Transverse colon (tissue), 4 donors: Measurements from ENCODE around the gene WNK2. TPM values are rescaled to one million over a fixed set of nuclear protein-coding genes. Genes with fewer than 3 reads are reported as not detected.

Experiments used
- DNase-seq: peaks from one replicate; pipeline ENCODE4 v3.0.0-alpha.2; 2019
- H3K27ac ChIP-seq, 4 donors: fragments of 200-600 bp; sonication (generic); 2 replicates each; pipeline ENCODE4 v1.5.1; 2016 to 2018; ENCODE audit warnings: inconsistent platforms in 4 of 4
- H3K27me3 ChIP-seq: fragments of 200-600 bp; sonication (generic); 2 replicates; pipeline ENCODE4 v1.5.1; 2017; ENCODE audit warnings: inconsistent platforms
- H3K36me3 ChIP-seq, 4 donors: fragments of 200-600 bp; sonication (generic); 2 replicates each; pipeline ENCODE4 v1.5.1; 2017 to 2019; ENCODE audit warnings: inconsistent platforms in 4 of 4
- H3K4me1 ChIP-seq, 4 donors: fragments of 200-600 bp; sonication (generic); 2 replicates each; pipeline ENCODE4 v1.5.1; 2017 to 2020; ENCODE audit warnings: inconsistent platforms in 4 of 4
- H3K4me3 ChIP-seq, 4 donors: fragments of 200-600 bp; sonication (generic); 1 replicate in 1 of 4; 2 replicates in 3 of 4; pipeline versions ENCODE4 v1.5.1 to v1.6.1; 2017 to 2019; ENCODE audit warnings: inconsistent platforms in 4 of 4
- H3K9me3 ChIP-seq, 2 donors: fragments of 200-600 bp; sonication (generic); 2 replicates each; pipeline ENCODE4 v1.5.1; 2017 to 2019; ENCODE audit warnings: inconsistent platforms in 2 of 2
- CTCF ChIP-seq, 5 experiments: fragments of 200-600 bp in 3 of 5; fragments of 450-650 bp in 2 of 5; sonication (generic) in 3 of 5; IDR thresholded peaks; 1 replicate in 2 of 5; 2 replicates in 3 of 5; pipeline ENCODE4 v1.5.1; 2016 to 2017; ENCODE audit warnings: antibody characterized with exemption in 5 of 5, inconsistent platforms in 3 of 5, mild to moderate bottlenecking in 2 of 5, moderate library complexity in 1 of 5
- EP300 ChIP-seq: sonication (generic); formaldehyde crosslinking; IDR thresholded peaks from one replicate; pipeline ENCODE4 v1.6.1; 2017; ENCODE audit warnings: antibody characterized with exemption, low read depth
- POLR2A ChIP-seq: fragments of 450-650 bp; IDR thresholded peaks from one replicate; pipeline ENCODE4 v1.6.1; 2016; ENCODE audit warnings: antibody characterized with exemption, mild to moderate bottlenecking, moderate library complexity
- POLR2AphosphoS5 ChIP-seq, 3 donors: sonication (generic); formaldehyde crosslinking; IDR thresholded peaks; one replicate each; pipeline ENCODE4 v1.6.1; 2016; ENCODE audit warnings: antibody characterized with exemption in 3 of 3
- WGBS, 2 donors: methylation state at CpG; one replicate each; pipeline ENCODE4 v1.1.5; 2018; ENCODE audit warnings: low coverage in 1 of 2; 5-methylcytosine and 5-hydroxymethylcytosine counted together
- in situ Hi-C, 4 donors: fragments of 200-750 bp; cut with MboI; loops; one replicate each; pipeline versions ENCODE4 v1.15.0 to v1.15.1; 2017; ENCODE audit warnings: low sequenced_read_pairs in 3 of 4, low pct_ligation_motif_present in 1 of 4, low pct_unique_long_range_greater_than_20kb in 1 of 4
- intact Hi-C: fragments of 100-400 bp; cut with DNase I; formaldehyde crosslinking; loops from one replicate; pipeline ENCODE4 v1.15.1; 2023; ENCODE audit warnings: low total_unique reads
- total RNA-seq, 4 donors: library from RNA; depleted of rRNA; stranded (reverse); fragments of >200 nt; gene quantifications; one replicate each; pipeline ENCODE4 v1.1.0, GENCODE V29; 2016

WNK2 gene
- total RNA-seq, 4 donors from 2014 or later: 133 to 618 (median 157) TPM

DNA sequence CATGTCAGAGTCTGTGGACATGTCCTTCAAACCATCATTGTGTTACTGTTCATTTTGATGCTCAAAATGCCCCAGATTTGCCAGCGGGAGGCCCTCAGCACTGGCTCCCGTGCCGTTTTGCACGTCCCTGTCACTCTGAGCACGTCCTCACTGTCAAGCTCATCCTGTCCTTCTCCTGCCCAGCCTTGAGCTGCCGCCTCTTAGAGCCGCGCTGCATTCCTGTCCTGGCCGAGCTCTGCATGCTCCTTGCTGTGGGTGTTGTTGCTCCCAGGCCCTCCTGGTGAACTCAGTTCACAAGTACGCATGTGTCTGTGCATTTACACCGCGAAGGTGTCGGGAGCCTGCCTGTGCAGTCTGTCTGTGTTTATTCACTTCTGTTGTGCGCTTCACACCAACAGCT lies 62.2 kb downstream of the WNK2 start:
- WGBS, 2 donors: 83 to 91% methylated on average over 9 to 14 of the region's 14 CpGs
- H3K27me3 ChIP-seq: no peaks in the 10 kb centered on the region
- peaks cover 0 to 7% (median 0%) of the 10 kb centered on the region in 4 donors for H3K4me1 ChIP-seq
- no peak overlapping the region for H3K27ac ChIP-seq
- no peak for TF ChIP-seq POLR2A
- no peak for TF ChIP-seq POLR2AphosphoS5 (IDR thresholded peaks at IDR 0.05)
- TF ChIP-seq EP300: no peak
- TF ChIP-seq CTCF (IDR thresholded peaks at IDR 0.05): no peak
- intact Hi-C loops (no loop called here), in situ Hi-C loops (no loop called here)
- no peak overlapping the region for H3K4me3 ChIP-seq
- DNase-seq: no peak
- no peaks in the 10 kb centered on the region for H3K9me3 ChIP-seq
- H3K36me3 ChIP-seq: peaks cover 0 to 3% (median 0%) of the 10 kb centered on the region in 4 donors

GRCh38 chr9:93246526-93246925 lies 62.6 kb downstream of the WNK2 start:
- Histone ChIP-seq H3K4me1 (peaks cover 0 to 7% (median 0%) of the 10 kb centered on the region in 4 donors), H3K27ac (no peak overlapping the region), H3K9me3 (no peaks in the 10 kb centered on the region), H3K36me3 (peaks cover 0 to 3% (median 0%) of the 10 kb centered on the region in 4 donors), H3K27me3 (no peaks in the 10 kb centered on the region), H3K4me3 (no peak overlapping the region)
- WGBS, 2 donors: 73 to 86% methylated on average over 2 to 7 of the region's 7 CpGs
- intact Hi-C loops (no loop called here), in situ Hi-C loops (no loop called here)
- TF ChIP-seq EP300: no peak
- no peak for TF ChIP-seq CTCF (IDR thresholded peaks at IDR 0.05)
- TF ChIP-seq POLR2AphosphoS5 (IDR thresholded peaks at IDR 0.05): no peak
- no peak for TF ChIP-seq POLR2A
- no peak for DNase-seq

GRCh38 chr9:93247099-93247865 lies 63.3 kb downstream of the WNK2 start:
- peaks cover 0 to 7% (median 0%) of the 10 kb centered on the region in 4 donors for H3K4me1 ChIP-seq
- in situ Hi-C loops (no loop called here), intact Hi-C loops (no loop called here)
- H3K27me3 ChIP-seq: no peaks in the 10 kb centered on the region
- peaks cover 0 to 3% (median 0%) of the 10 kb centered on the region in 4 donors for H3K36me3 ChIP-seq
- DNase-seq: no peak
- no peak overlapping the region for H3K4me3 ChIP-seq
- no peak overlapping the region for H3K27ac ChIP-seq
- no peak for TF ChIP-seq POLR2AphosphoS5 (IDR thresholded peaks at IDR 0.05)
- TF ChIP-seq EP300: no peak
- no peak for TF ChIP-seq CTCF (IDR thresholded peaks at IDR 0.05)
- TF ChIP-seq POLR2A: no peak
- 95% methylated on average over 27 of the region's 36 CpGs; no CpG with 5 or more reads in 1 of the 2 donors for WGBS, 2 donors
- H3K9me3 ChIP-seq: no peaks in the 10 kb centered on the region

DNA sequence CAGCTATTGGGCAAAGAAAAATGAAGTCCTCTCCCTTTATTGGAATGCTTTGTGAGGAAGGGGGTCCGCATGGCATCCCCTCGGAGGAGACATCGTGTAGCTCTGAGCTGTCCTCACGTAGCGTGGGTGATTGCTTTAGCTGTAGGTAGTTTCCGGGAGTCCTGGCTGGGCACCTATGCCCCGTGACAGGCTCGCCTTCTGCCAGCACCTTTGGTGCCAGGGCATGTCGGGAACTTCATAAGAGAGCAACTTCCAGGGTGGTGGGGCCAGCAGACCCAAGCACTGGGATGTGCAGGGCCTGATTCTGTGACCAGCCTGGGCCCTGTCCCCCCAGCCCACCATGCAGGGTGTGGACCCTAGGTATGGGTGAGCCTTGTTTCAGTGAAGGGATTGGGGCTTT lies 64.0 kb downstream of the WNK2 start:
- peaks cover 0 to 7% (median 0%) of the 10 kb centered on the region in 4 donors for H3K4me1 ChIP-seq
- no peak overlapping the region for H3K4me3 ChIP-seq
- WGBS, 2 donors: 86% methylated on average over 8 of the region's 9 CpGs; no CpG with 5 or more reads in 1 of the 2 donors
- no peak for DNase-seq
- H3K9me3 ChIP-seq: no peaks in the 10 kb centered on the region
- no peak overlapping the region for H3K27ac ChIP-seq
- no peaks in the 10 kb centered on the region for H3K27me3 ChIP-seq
- in situ Hi-C loops: no loop called here
- no peak for TF ChIP-seq POLR2AphosphoS5 (IDR thresholded peaks at IDR 0.05)
- no peak for TF ChIP-seq EP300
- TF ChIP-seq CTCF (IDR thresholded peaks at IDR 0.05): no peak
- no peak for TF ChIP-seq POLR2A
- H3K36me3 ChIP-seq: peaks cover 0 to 3% (median 0%) of the 10 kb centered on the region in 4 donors
- intact Hi-C loops: no loop called here
